Muscle of leg (tissue), 11 donors: ENCODE results near the gene COBL. TPM values are rescaled to one million over a fixed set of nuclear protein-coding genes. Genes with fewer than 3 reads are reported as not detected.
A peak's percentile ranks its signal among the peaks of the same experiment; 100 is the strongest.

Source experiments
- DNase-seq: peaks from one replicate; pipeline ENCODE4 v3.0.0; 2013
- H3K27ac ChIP-seq: one replicate; pipeline ENCODE4 v1.5.1; 2013; ENCODE audit warnings: mild to moderate bottlenecking, low read length, control low read depth
- H3K27me3 ChIP-seq: one replicate; pipeline ENCODE4 v1.6.1; 2013; ENCODE audit warnings: low read length; ENCODE audit not compliant: control insufficient read depth, insufficient read depth
- H3K36me3 ChIP-seq: one replicate; pipeline ENCODE4 v1.6.1; 2013; ENCODE audit warnings: low read length; ENCODE audit not compliant: control insufficient read depth, insufficient read depth
- H3K4me1 ChIP-seq: one replicate; pipeline ENCODE4 v1.6.1; 2013; ENCODE audit warnings: low read length; ENCODE audit not compliant: control insufficient read depth, insufficient read depth
- H3K4me3 ChIP-seq: one replicate; pipeline ENCODE4 v1.5.1; 2013; ENCODE audit warnings: low read length, control low read depth
- H3K9me3 ChIP-seq: replicated peaks from 2 replicates; pipeline ENCODE4 v1.6.1; 2013; ENCODE audit warnings: low read depth, low read length; ENCODE audit not compliant: control insufficient read depth
- WGBS: methylation state at CpG from one replicate; pipeline ENCODE4 v1.1.5; 2013; ENCODE audit warnings: missing lambda C conversion rate; ENCODE audit not compliant: insufficient coverage; 5-methylcytosine and 5-hydroxymethylcytosine counted together
- polyA plus RNA-seq, 8 donors: library from polyadenylated mRNA; unstranded; fragments of 120-200 nt; gene quantifications; one replicate each; pipeline versions ENCODE4 v1.2.1 to v1.2.3, GENCODE V29; 2013; ENCODE audit warnings: inconsistent platforms in 1 of 8, low replicate concordance in 1 of 8; ENCODE audit not compliant: insufficient read length in 8 of 8, insufficient read depth in 1 of 8
- total RNA-seq: library from RNA; stranded (reverse); fragments of 120-200 nt; gene quantifications from one replicate; pipeline ENCODE4 v1.2.4, GENCODE V29; 2013

The COBL gene
- total and polyA plus RNA-seq, 9 donors: 60.6 to 122 (median 94.2) TPM

GRCh38 chr7:51352174-51353100 lies 35.8 kb upstream of the COBL start:
- Histone ChIP-seq H3K4me3 (no peak overlapping the region), H3K27ac (no peak overlapping the region), H3K27me3 (no peaks in the 10 kb centered on the region), H3K36me3 (no peaks in the 10 kb centered on the region), H3K9me3 (no peaks in the 10 kb centered on the region), H3K4me1 (peaks cover 17% of the 10 kb centered on the region)
- peak; percentile 79 for DNase-seq
- 74% methylated on average over 6 of the region's 10 CpGs for WGBS

GRCh38 chr7:51351661-51352060 lies 35.1 kb upstream of the COBL start:
- peaks cover 14% of the 10 kb centered on the region for H3K4me1 ChIP-seq
- no peak overlapping the region for H3K4me3 ChIP-seq
- no peaks in the 10 kb centered on the region for H3K36me3 ChIP-seq
- H3K27ac ChIP-seq: no peak overlapping the region
- DNase-seq: no peak
- H3K9me3 ChIP-seq: no peaks in the 10 kb centered on the region
- no peaks in the 10 kb centered on the region for H3K27me3 ChIP-seq
- 83% methylated on average over 4 of the region's 5 CpGs for WGBS

GRCh38 chr7:51350546-51350896 lies 33.9 kb upstream of the COBL start:
- H3K4me3 ChIP-seq: no peak overlapping the region
- H3K27me3 ChIP-seq: no peaks in the 10 kb centered on the region
- no peaks in the 10 kb centered on the region for H3K9me3 ChIP-seq
- 29% methylated on average over 1 of the region's 1 CpG for WGBS
- H3K27ac ChIP-seq: peak overlapping the region; percentile 79
- no peak for DNase-seq
- H3K36me3 ChIP-seq: no peaks in the 10 kb centered on the region
- H3K4me1 ChIP-seq: peaks cover 15% of the 10 kb centered on the region

GRCh38 chr7:51349820-51350545 lies 33.4 kb upstream of the COBL start:
- DNase-seq: peak; percentile 86
- H3K9me3 ChIP-seq: no peaks in the 10 kb centered on the region
- no peak overlapping the region for H3K4me3 ChIP-seq
- H3K4me1 ChIP-seq: peaks cover 15% of the 10 kb centered on the region
- peak overlapping the region; percentile 80 for H3K27ac ChIP-seq
- no peaks in the 10 kb centered on the region for H3K36me3 ChIP-seq
- WGBS: 62% methylated on average over 2 of the region's 8 CpGs
- no peaks in the 10 kb centered on the region for H3K27me3 ChIP-seq

GRCh38 chr7:51346126-51346525 lies 29.5 kb upstream of the COBL start:
- H3K9me3 ChIP-seq: no peaks in the 10 kb centered on the region
- 57% methylated on average over 2 of the region's 3 CpGs for WGBS
- peak; percentile 42 for DNase-seq

GRCh38 chr7:51344406-51345138 lies 28.0 kb upstream of the COBL start:
- H3K36me3 ChIP-seq: no peaks in the 10 kb centered on the region
- H3K9me3 ChIP-seq: no peaks in the 10 kb centered on the region
- WGBS: 67% methylated on average over 1 of the region's 6 CpGs
- peak; percentile 67 for DNase-seq
- peaks cover 6% of the 10 kb centered on the region for H3K4me1 ChIP-seq
- H3K4me3 ChIP-seq: no peak overlapping the region
- H3K27ac ChIP-seq: peak overlapping the region; percentile 4
- no peaks in the 10 kb centered on the region for H3K27me3 ChIP-seq

More at GRCh38 chr7:51346126-51346525, 29.5 kb upstream of the COBL start:
- H3K4me1 ChIP-seq: peaks cover 11% of the 10 kb centered on the region
- no peak overlapping the region for H3K27ac ChIP-seq
- H3K27me3 ChIP-seq: no peaks in the 10 kb centered on the region
- H3K36me3 ChIP-seq: no peaks in the 10 kb centered on the region
- no peak overlapping the region for H3K4me3 ChIP-seq

- no peak for DNase-seq
- H3K36me3 ChIP-seq: no peaks in the 10 kb centered on the region
- no peaks in the 10 kb centered on the region for H3K9me3 ChIP-seq
- H3K27me3 ChIP-seq: no peaks in the 10 kb centered on the region
- H3K27ac ChIP-seq: no peak overlapping the region
- no peak overlapping the region for H3K4me3 ChIP-seq
- WGBS: 100% methylated on average over 2 of the region's 6 CpGs
- H3K4me1 ChIP-seq: peaks cover 5% of the 10 kb centered on the region
These were observed 24.3 kb upstream of the COBL start for GRCh38 chr7:51340936-51341335.

GRCh38 chr7:51340029-51340838 lies 23.6 kb upstream of the COBL start:
- no peak overlapping the region for H3K4me3 ChIP-seq
- no peaks in the 10 kb centered on the region for H3K36me3 ChIP-seq
- peaks cover 4% of the 10 kb centered on the region for H3K4me1 ChIP-seq
- H3K9me3 ChIP-seq: no peaks in the 10 kb centered on the region
- H3K27ac ChIP-seq: no peak overlapping the region
- no peak for DNase-seq
- WGBS: 76% methylated on average over 5 of the region's 9 CpGs
- H3K27me3 ChIP-seq: no peaks in the 10 kb centered on the region

GRCh38 chr7:51335057-51335456 lies 18.4 kb upstream of the COBL start:
- DNase-seq: no peak
- Histone ChIP-seq H3K27me3 (no peaks in the 10 kb centered on the region), H3K36me3 (no peaks in the 10 kb centered on the region), H3K4me3 (no peak overlapping the region), H3K9me3 (no peaks in the 10 kb centered on the region), H3K4me1 (no peaks in the 10 kb centered on the region), H3K27ac (no peak overlapping the region)
- no CpG with 5 or more reads among the region's 2 CpGs for WGBS
